NCI-H2107 (cell line): Measurements from ENCODE around the gene GCH1.
A peak's percentile ranks its signal among the peaks of the same experiment; 100 is the strongest.
"Not testable (repeated sequence)": the region's sequence is repeated elsewhere in the genome, so short reads cannot be mapped to it uniquely, and the experiment has no call there.

ENCODE experiments used
- DNase-seq: peaks from one replicate; lab custom pipeline; 2025; lab: John Stamatoyannopoulos, UW

Gene GCH1

DNA sequence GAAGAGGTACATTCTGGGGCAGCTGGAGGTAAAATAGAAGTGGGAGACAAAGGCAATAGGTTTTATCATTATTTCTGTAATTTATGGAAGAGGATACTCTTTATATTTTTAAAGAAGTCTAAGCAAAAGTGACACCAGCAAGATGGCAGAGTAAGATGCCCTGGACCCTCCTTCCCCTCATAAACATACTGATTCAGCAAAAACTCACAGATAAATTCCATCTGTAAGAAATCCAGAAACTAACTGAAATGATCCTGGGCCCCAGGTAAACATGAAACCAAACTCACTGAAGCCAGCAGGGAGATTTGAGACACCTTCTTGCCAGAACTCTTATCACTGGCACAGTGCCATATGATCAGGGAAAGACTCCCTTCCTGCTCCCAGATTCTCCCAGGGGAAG, 79.9 kb downstream of the GCH1 start:
- no peak for DNase-seq

DNA sequence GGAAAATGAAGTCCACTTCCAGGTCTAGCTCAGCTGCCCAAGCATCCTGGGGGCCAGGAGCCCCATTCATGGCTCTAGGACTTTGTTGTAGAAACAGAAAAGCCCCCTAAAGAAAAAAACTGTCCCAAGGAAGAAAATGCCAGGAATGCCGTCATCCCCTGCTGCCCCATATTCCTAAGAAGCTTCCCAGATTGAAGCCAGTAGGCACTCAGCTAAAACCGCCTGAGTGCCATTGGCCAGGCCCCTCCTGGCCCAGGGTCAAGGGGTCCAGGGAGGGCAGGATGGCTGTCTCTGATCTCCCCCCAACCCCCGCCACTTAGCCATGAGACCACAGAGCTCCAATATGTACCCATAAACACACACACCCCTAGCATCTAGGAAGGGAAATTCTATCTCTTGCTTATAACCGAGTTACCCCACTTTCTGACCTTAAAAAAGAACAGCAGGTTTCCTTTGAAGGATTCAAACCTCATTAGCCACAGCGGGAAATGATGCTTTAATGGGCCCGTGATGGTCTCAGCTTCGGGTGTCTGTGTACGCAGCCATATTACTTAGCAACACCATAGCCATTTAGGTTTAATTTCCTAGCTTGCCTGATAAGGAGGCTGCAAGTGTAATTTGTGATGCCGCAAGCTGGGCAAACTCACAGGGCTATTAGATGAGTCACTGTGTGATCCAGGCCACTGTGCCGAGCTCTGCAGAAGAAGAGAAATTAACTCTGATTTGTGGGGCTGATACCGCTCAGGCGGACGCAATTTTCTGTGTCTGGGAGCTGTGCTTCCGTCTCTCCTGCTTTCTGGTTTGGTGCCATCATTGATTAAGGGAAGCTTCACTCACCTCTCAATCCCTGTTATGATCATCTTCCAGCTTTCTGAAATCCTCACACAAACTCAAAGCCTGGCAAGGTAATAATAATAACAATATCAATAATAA, 84.2 kb downstream of the GCH1 start:
- peak; percentile 78 for DNase-seq

- DNase-seq, result no peak
These were observed 85.1 kb downstream of the GCH1 start for GRCh38 chr14:54817506-54817905.

GRCh38 chr14:54816450-54816849, 86.2 kb downstream of the GCH1 start:
- DNase-seq, result no peak

DNA sequence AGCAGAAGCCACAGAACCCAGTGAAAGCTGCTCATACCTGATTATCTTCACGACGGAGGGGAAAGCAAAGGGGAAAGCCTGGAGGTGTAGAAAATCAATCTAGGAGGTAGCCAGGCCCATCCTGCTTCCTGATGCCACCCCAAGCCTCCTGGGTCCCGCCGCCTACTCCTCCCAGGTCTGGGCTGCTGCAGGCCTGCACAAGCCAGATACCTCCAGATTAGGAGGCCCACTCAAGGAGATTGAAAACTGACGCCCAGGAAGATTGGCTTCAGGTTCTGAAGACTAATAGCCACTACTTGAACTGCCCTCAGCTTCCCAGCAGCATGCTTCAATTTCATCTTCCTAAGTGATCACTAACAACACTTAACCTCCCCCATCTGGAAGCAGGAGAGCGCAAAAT, 87.1 kb downstream of the GCH1 start:
- DNase-seq, result no peak

- DNase-seq, result no peak
These were observed 87.6 kb downstream of the GCH1 start for GRCh38 chr14:54815016-54815415.

DNA sequence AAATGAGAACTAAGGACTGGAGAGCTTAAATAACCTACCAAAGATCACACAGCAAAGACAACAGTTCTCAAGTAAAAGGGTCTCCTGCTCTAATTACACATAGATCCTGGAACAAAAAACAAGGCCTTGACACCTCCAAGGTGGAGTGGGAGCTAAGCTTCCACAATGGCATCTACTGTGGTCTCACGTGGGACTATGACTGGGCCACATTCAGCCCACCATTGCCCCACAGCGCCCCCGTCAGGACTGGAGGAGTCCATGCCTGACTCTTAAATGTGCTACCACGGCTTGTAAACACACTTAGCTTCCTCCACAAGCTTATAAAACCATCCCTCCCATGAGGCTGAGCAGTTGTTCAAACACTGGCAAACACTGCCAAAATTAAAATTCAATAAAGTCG, 88.5 kb downstream of the GCH1 start:
- DNase-seq, result no peak

DNA sequence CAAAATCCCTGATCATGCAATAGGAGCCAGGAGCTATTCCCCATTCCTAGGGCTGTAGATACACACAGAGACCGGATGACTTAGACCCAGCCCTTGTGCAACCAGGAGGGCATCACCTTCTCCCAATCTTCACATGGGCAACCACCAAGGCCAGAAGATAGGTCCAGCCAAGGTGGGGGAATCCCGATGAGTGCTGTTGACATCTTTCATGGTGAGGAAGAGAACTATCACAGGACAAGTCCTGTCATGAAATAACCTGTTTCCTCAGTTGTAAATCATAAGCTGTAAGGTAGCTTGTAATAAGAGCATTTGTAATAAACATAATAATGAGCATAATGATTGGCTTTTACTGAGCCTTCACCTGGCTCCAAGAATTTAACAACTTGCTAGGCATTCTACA, 89.5 kb downstream of the GCH1 start:
- DNase-seq, result no peak

DNA sequence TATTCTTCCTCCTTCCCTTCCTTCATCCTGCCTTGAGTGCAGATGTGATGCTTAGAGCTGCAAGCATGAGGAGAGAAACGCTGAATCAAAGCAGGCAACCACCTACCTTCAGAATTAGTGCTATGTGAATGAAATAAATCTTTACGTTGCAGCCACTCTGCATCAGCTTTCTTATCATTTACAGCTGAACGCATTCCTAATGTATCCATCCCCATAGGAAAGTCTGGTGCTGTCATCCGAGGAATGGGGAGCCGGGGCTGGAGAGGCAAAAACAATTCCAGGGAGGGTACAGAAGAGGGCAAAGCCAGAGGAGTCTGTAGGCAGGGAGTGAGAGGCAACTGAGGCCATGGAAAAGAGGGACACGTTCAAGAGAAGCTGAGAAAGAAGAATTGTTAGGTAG, 90.0 kb downstream of the GCH1 start:
- DNase-seq, result no peak

- no peak for DNase-seq
These were observed 92.9 kb downstream of the GCH1 start for GRCh38 chr14:54809767-54810166.

DNA sequence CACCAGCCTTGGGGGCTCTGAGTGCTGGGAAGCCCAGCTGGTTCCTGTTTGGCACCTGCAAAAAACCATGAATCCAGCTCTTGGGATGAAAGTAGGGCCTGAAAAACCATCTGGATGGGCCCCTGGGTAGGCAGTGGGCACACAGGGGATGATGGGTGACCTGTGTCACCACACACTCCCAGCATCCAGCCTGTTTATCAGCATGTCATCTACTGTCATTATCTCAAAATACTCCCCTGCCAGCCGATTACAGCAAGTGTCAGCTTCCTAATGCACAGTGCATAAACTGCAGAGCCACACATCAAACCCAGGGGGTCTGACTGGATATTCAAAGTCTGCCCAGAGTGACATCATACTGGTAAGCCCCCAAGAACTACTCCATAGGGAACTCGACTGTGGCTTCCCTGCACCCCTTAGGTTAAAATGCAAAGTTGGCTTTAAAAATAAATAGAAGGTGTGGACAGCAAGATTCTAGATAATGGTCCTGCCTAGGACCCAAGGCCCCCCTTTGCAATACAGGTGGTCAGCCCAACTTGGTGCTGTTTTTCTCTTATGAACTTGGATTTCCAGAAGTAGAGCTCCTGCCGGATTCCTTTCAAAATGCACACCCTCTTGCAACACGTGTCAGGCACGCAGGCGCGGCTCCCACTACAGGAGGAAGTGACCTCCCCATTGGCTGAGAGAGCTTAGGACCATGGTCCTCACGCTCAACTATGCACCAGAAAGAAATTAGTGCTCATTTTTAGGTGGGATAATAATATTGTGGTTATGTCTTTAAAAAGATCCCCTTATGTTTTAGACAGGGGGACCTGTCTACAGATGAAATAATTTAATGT, 94.1 kb downstream of the GCH1 start:
- no peak for DNase-seq

DNA sequence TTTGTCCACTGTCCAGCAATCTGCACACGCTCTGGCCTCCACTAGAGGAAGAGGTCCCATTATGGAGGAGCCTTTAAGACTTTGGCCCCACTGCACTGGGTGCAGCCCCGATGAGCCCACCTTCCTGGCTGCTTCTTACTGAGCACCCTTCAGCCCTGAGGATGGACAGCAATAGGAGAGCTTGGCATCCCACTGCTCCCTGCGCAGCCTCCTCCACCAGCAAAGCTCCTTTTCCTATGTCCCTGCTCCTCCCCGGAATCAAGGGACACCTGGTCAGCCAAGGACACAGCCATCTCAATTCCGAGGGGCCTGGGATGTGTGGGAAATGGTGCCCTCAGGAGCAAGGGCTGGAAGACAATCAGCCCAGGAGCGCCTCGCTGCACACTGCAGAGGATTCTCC, 94.7 kb downstream of the GCH1 start:
- DNase-seq, result no peak

DNA sequence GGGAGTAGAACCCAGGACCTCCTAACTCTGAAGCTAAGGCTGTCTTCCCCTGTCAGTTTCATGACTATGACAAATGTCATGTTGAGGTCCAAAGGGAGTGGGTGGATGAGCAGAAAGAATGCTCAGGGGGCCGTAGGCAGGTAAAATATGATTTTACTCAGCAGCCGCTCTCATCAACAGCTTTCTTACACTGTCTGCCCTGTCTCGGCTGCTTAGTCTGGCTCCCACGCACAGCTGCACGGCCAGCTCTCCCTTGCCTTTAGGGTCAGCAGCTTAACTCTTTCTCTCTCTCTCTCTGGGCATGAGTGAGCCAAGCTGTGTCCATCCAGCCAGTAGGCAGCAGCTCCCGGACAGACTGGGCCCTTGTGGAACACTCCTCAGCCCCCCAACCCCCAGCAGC, 95.2 kb downstream of the GCH1 start:
- DNase-seq, result no peak

DNA sequence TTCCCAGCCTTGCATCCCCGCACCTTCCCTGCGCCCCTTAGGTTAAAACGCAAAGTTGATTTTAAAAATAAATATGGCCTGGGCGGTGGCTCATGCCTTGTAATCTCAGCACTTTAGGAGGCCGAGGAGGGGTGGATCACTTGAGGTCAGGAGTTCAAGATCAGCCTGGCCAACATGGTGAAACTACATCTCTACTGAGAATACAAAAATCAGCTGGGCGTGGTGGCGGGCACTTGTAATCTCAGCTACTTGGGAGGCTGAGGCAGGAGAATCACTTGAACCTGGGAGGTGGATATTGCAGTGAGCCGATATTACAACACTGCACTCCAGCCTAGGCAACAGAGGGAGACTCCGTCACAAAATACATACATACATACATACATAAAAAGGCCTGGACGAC, 96.0 kb downstream of the GCH1 start:
- DNase-seq, result no peak

- peak; percentile 85 for DNase-seq
These were observed 96.9 kb downstream of the GCH1 start for GRCh38 chr14:54805445-54806322.

DNA sequence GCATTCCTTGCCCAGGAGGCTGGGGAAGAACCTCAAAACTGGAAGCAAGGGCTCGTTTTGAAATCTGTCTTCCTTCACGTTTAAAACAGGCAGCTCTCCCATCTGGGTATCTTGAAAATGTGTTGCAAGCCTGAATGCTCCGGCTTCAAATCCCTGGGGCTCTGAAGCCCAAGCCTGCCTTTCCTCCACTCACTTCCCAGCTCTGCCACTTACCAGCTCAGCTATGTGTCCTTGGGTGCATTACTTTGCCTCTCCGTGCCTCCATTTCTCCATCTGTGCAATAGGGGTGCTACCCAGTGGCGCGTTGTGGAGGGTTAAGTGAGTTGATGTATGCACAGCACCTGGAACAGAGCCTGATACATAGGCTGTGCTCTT, 97.6 kb downstream of the GCH1 start:
- no peak for DNase-seq

- no peak for DNase-seq
These were observed 98.0 kb downstream of the GCH1 start for GRCh38 chr14:54804538-54805041.

DNA sequence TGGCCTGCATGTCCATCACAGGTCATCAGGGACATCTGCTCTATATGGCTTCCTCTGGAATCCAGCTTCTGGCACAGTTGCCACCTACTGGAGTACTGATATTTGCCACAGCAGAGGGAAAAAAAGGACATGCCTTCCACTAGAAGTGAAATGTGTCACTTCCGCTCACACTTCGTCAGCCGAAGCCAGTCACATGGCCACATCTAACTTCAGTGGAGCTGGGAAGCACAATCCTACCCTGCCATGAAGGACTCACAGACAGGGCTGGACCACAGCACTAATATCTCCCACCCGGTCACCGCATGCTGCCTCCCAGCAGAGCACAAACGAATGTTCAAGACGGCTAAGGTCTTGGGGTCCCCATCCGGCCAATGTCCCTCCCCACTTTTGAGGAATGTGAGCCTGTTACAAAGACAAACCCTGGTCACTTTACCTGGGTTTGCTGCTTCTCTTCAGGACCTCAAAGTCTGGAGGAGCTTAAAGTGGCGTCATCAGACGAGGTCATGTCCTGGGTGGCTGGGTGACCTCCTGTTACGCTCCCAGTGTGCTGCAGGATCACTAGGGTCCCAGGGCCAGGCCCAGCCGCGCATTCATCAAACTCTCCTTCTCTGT, 98.6 kb downstream of the GCH1 start:
- DNase-seq, result no peak

- DNase-seq, result no peak
These were observed 99.2 kb downstream of the GCH1 start for GRCh38 chr14:54803396-54803795.

- not testable (repeated sequence) for DNase-seq
These were observed 101.1 kb downstream of the GCH1 start for GRCh38 chr14:54801482-54801881.

DNA sequence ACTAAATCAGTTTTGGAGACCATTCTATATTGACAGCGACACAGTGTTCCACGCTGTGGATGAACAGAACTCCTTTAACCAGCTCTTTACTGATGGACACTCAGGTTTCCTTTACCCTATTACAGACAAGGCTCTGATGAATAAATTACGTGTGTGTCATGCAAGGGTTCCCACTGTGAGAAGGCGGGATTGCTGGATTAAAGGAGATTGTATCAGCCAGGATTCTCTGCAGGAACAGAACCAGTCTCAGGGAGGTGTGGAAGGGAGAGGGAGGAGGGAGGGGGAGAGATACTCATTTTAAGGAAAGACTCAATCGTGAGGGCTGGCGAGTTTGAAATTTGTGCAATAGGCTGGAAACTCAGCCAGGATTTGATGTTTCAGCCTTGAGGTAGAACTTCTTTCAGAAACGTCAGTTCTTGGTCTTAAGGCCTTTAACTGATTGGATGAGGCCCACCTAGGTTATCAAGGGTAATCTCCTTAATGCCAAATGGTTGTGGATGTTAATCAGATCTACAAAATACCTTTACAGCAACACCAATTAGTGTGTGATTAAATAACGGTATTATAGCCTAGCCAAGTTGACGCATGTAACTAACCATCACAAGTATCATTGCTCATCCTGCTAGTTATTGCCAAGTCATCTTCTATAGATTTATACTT, 104.0 kb downstream of the GCH1 start:
- no peak for DNase-seq
